GM12801 (cell line): ENCODE results near the gene C19orf47.

Experiments used
- TF ChIP-seq, protein P1 (sequence below): IDR thresholded peaks from one replicate; pipeline ENCODE4 v1.5.1; 2011; ENCODE audit warnings: control low read depth; ENCODE audit not compliant: insufficient read length; ENCODE audit errors: extremely low read depth

Gene C19orf47

DNA sequence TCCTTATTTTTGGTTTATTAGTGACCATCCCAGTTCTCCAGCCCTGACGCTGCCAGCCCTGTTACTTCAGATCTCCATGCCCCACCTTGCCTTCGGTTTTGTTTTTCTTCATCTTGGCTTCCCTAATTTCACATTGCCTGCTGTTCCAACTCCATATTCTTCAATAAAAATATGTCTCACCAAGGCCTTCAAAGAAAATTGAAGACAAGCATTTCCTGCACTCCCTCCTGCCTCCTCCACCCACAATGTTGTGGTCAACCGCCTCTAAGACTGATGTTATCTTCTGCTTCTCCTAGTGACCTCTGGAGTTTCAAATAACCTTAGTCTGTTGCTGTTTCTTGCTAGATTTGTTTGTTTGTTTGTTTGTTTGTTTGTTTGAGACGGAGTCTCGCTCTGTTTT is 14.9 kb upstream of the C19orf47 start:
- TF ChIP-seq, protein P1, sequence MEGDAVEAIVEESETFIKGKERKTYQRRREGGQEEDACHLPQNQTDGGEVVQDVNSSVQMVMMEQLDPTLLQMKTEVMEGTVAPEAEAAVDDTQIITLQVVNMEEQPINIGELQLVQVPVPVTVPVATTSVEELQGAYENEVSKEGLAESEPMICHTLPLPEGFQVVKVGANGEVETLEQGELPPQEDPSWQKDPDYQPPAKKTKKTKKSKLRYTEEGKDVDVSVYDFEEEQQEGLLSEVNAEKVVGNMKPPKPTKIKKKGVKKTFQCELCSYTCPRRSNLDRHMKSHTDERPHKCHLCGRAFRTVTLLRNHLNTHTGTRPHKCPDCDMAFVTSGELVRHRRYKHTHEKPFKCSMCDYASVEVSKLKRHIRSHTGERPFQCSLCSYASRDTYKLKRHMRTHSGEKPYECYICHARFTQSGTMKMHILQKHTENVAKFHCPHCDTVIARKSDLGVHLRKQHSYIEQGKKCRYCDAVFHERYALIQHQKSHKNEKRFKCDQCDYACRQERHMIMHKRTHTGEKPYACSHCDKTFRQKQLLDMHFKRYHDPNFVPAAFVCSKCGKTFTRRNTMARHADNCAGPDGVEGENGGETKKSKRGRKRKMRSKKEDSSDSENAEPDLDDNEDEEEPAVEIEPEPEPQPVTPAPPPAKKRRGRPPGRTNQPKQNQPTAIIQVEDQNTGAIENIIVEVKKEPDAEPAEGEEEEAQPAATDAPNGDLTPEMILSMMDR: no peak

DNA sequence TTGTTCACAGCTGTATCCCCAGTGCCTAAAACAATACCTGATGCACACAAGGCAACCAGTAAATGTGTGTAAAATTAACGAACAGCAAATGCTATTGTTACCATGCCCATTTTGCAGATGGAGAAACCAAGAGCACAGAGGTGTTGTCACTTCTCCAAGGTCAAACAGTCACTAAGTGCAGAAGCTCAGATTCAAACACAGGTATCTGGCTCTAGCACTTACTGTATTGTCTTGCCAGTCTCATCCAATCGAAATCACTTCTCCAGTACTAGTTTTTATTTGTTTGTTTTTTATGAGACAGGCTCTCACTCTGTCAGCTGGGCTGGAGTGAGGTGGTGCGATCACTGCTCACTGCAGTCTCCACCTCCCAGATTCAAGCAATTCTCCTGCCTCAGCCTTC is 14.0 kb upstream of the C19orf47 start:
- TF ChIP-seq, protein P1: no peak

DNA sequence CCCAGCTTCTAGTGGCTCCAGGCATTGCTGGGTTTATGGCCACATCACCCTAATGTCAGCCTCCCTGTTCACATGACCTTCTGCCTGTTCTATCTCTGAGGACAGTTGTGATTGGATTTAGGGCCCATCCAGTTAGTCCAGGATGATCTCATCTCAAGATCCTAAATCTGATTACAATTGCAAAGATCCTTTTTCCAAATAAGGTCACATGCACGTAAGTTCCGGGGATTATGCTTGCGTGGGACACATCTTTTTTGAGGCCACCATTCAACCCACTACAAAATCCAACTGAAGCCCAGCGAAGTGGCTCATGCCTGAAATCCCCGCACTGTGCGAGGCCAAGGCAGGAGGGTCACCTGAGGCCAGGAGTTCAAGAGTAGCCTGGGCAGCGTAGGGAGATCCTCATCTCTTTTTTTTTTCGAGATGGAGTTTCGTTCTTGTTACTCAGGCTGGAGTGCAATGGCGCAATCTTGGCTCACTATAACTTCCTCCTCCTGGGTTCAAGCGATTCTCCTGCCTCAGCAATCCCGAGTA is 12.6 kb upstream of the C19orf47 start:
- TF ChIP-seq, protein P1: no peak

DNA sequence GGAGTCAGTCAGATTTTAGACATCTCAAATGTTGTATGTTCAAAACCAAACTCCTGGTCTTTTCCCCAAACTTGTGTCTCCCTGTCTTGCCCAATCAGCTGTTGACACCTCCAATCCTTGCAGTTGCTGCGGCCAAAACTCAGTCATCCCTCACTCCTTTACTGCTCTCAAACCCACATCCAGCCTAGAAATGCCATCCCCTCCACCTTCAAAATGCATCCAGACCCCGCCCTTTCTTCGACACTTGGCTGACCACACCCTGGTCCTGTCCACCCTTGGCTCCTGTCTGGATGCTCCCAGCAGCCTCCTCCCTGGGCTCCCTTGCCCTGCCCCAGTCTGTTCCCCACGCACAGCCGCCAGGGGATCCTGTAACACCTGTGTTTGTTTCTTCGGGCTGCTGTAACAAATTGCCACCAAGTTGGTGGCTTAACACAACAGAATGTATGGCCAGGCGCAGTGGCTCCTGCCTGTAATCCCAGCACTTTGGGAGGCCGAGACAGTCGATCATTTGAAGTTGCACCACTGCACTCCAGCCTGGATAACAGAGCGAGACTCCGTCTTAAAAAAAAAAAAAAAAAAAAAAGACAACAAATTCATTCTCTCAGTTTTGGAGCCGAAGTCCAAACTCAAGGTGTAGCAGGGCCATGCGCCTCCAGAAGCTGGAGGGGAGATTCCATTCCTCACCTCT is 12.0 kb upstream of the C19orf47 start:
- TF ChIP-seq, protein P1: no peak

DNA sequence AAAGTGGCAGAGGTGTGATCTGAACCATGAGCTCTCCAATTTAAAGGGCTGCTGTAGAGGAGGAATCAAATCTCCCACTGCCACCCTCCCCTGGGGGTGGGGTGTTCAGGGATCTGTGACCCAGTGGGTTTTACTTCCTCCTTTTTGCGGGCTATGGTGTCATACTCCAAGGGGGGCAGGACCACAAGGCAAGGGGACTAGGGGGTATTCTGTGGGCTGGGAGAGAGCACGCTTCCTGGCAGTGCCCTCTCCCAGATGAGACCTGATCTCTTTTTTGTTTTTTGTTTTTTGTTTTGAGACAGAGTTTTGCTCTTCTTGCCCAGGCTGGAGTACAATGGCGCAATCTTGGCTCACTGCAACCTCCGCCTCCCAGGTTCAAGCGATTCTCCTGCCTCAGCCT is 10.6 kb upstream of the C19orf47 start:
- TF ChIP-seq, protein P1: no peak

DNA sequence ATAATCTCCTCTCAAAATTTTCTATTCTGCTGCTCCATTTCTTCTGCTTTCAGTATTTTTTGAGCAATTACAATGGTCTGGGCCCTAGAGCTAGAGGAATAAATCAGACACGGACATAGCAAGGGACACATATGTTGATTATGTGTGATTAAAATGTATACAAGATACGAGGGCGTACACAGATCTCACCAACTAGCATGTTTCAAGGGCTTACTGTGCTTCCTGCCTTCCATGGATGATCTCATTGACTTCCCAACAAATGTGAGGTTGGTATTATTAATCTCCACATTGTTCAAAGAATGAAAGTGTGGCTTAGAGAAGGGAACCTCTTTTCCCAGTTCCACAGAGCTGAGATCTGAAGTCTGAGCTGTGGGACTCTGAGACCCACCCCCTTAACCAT is 9.4 kb upstream of the C19orf47 start:
- TF ChIP-seq, protein P1: no peak

DNA sequence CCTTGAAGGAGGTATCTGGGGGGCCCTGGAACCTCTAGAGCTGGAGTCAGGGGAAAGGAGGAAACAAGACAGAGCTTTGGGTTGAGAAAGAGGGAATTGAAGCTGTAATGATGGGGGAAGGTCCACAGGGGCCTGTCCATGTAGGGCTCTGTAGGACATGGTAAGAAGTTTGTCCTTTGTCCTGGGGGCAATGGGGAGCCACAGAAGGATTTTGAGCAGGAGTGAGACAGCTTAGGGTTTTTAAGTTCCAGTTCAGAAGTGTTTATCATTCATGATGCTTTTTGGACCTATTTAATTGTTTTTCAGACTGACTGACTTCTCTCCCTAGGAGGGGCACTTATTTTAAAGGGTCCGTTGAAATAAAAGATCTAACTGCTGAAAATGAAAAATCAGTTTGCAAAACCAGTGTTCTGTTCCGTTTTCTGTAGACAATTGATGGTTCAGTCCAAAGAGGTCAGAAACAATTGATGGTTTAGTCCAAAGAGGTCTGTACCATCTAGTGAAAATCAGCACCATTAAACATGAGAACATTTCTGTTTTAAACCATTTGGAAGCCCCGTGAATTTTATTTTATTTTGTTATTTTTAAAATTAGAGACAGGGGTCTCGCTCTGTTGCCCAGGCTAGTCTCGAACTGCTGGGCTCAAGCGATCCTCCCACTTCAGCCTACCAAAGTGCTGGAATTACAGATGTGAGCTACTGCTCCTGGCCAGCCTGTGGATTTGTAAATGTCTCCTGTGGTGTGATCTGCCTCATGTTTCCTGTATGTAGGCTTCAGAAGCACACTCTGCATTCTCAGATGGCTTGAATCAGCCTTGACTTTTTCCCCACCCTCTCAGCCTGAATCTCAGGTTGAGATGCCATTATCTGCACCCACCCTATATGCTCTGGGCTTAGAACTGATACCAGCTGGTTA is 8.7 kb upstream of the C19orf47 start:
- TF ChIP-seq, protein P1: no peak
